KG1 (cell line): ENCODE results near the gene BICRAL.
"Not testable (repeated sequence)": the region's sequence is repeated elsewhere in the genome, so short reads cannot be mapped to it uniquely, and the experiment has no call there.

Experiments used
- DNase-seq: peaks from one replicate; lab custom pipeline; 2025; lab: John Stamatoyannopoulos, UW

The BICRAL gene

GRCh38 chr6:42781796-42782688 is at the start of gene BICRAL:
Gene BICRAL, plus strand, starts transcription at chr6:42782052. Its CDS starts 39,971 bp downstream, at chr6:42822023.
- no peak for DNase-seq

GRCh38 chr6:42733867-42734481 is 47.9 kb upstream of the BICRAL start:
- not testable (repeated sequence) for DNase-seq

- DNase-seq, result no peak
Observed at GRCh38 chr6:42735976-42736375, 45.9 kb upstream of the BICRAL start.

- DNase-seq, result no peak
Observed at GRCh38 chr6:42740725-42741124, 41.1 kb upstream of the BICRAL start.

GRCh38 chr6:42742116-42742894 is 39.5 kb upstream of the BICRAL start:
- no peak for DNase-seq

- DNase-seq, result no peak
Observed at GRCh38 chr6:42744351-42744893, 37.4 kb upstream of the BICRAL start.

GRCh38 chr6:42745083-42745639 is 36.7 kb upstream of the BICRAL start:
- DNase-seq, result peak; percentile 60

GRCh38 chr6:42745640-42746462 is 36.0 kb upstream of the BICRAL start, which contains the start of gene TBCC:
Gene TBCC, minus strand, starts transcription at chr6:42746103. Its CDS starts 30 bp downstream, at chr6:42746073.
- DNase-seq, result peak; percentile 94

- DNase-seq, result peak; percentile 79
Observed at GRCh38 chr6:42746463-42747391, 35.1 kb upstream of the BICRAL start.

GRCh38 chr6:42748203-42748898 is 33.5 kb upstream of the BICRAL start:
- DNase-seq, result no peak

GRCh38 chr6:42751055-42751454 is 30.8 kb upstream of the BICRAL start:
- no peak for DNase-seq

GRCh38 chr6:42754759-42755158 is 27.1 kb upstream of the BICRAL start:
- no peak for DNase-seq

- no peak for DNase-seq
Observed at GRCh38 chr6:42756722-42757121, 25.1 kb upstream of the BICRAL start.

GRCh38 chr6:42758756-42759430 is 23.0 kb upstream of the BICRAL start:
- no peak for DNase-seq

- no peak for DNase-seq
Observed at GRCh38 chr6:42761287-42762067, 20.4 kb upstream of the BICRAL start.

- no peak for DNase-seq
Observed at GRCh38 chr6:42762426-42762859, 19.4 kb upstream of the BICRAL start.

GRCh38 chr6:42762950-42763349 is 18.9 kb upstream of the BICRAL start:
- no peak for DNase-seq
